Stimulated activated CD8-positive, alpha-beta memory T cell treated with anti-CD3 and anti-CD28 coated beads, Interleukin-12 subunit alpha, Interleukin-12 subunit beta, amount 100 ng/mL, for 1 hour (primary cell): ENCODE results near the gene ZDHHC1.
"Not testable (repeated sequence)": the region's sequence is repeated elsewhere in the genome, so short reads cannot be mapped to it uniquely, and the experiment has no call there.

ENCODE experiments used
- DNase-seq: peaks from one replicate; pipeline ENCODE4 v3.0.0-alpha.2; 2020; ENCODE audit warnings: low read depth

The ZDHHC1 gene

GRCh38 chr16:67394155-67395104, 21.8 kb downstream of the ZDHHC1 start:
- no peak for DNase-seq

GRCh38 chr16:67393788-67394154, 22.5 kb downstream of the ZDHHC1 start:
- DNase-seq = no peak

- no peak for DNase-seq
Observed at GRCh38 chr16:67393111-67393787, 23.0 kb downstream of the ZDHHC1 start, which contains the start of gene TPPP3. TSS of gene TPPP3 (minus strand) at chr16:67393498. CDS start at chr16:67391111, 2,387 bp downstream.

- no peak for DNase-seq
Observed at GRCh38 chr16:67392301-67393059, 23.8 kb downstream of the ZDHHC1 start.

- no peak for DNase-seq
Observed at GRCh38 chr16:67391424-67392300, 24.6 kb downstream of the ZDHHC1 start.

GRCh38 chr16:67390816-67391423, 25.4 kb downstream of the ZDHHC1 start:
- DNase-seq = no peak

GRCh38 chr16:67389911-67390815, 26.1 kb downstream of the ZDHHC1 start:
- DNase-seq = no peak

- DNase-seq = no peak
Observed at GRCh38 chr16:67388591-67388990, 27.7 kb downstream of the ZDHHC1 start.

GRCh38 chr16:67388191-67388590, 28.1 kb downstream of the ZDHHC1 start:
- DNase-seq = no peak

- no peak for DNase-seq
Observed at GRCh38 chr16:67387479-67388079, 28.7 kb downstream of the ZDHHC1 start.

GRCh38 chr16:67386861-67387455, 29.3 kb downstream of the ZDHHC1 start:
- DNase-seq = no peak

- DNase-seq = no peak
Observed at GRCh38 chr16:67384778-67385510, 31.3 kb downstream of the ZDHHC1 start.

GRCh38 chr16:67383284-67383683, 33.0 kb downstream of the ZDHHC1 start:
- DNase-seq = no peak

- no peak for DNase-seq
Observed at GRCh38 chr16:67378642-67379041, 37.6 kb downstream of the ZDHHC1 start.

- not testable (repeated sequence) for DNase-seq
Observed at GRCh38 chr16:67376012-67376411, 40.3 kb downstream of the ZDHHC1 start.

- no peak for DNase-seq
Observed at GRCh38 chr16:67372664-67373063, 43.6 kb downstream of the ZDHHC1 start.

GRCh38 chr16:67370661-67371060, 45.6 kb downstream of the ZDHHC1 start:
- no peak for DNase-seq

- no peak for DNase-seq
Observed at GRCh38 chr16:67364600-67365235, 51.6 kb downstream of the ZDHHC1 start.
